NB4 (cell line): ENCODE data around the gene ONECUT2.

Experiments
- CTCF ChIP-seq: IDR thresholded peaks from one replicate; pipeline ENCODE4 v1.5.1; 2012; ENCODE audit warnings: low read depth, low read length
- POLR2A ChIP-seq: IDR thresholded peaks from 2 replicates; pipeline ENCODE4 v1.6.1; 2011; ENCODE audit warnings: mild to moderate bottlenecking; ENCODE audit not compliant: insufficient read length; ENCODE audit errors: extremely low read depth

GRCh38 chr18:57389271-57389670 lies 45.9 kb upstream of the ONECUT2 start:
- no peak for TF ChIP-seq CTCF
- TF ChIP-seq POLR2A: no peak
